GM21825 (cell line): Measurements from ENCODE around the gene UVSSA.
A peak's percentile ranks its signal among the peaks of the same experiment; 100 is the strongest.

Source experiments
- ATAC-seq: cut with Tn5 transposase; IDR thresholded peaks from one replicate; pipeline ENCODE4 v1.9.1; 2021; ENCODE audit warnings: mild to moderate bottlenecking, moderate library complexity; ENCODE audit not compliant: unreplicated experiment

UVSSA gene

GRCh38 chr4:1345903-1346780 is 866 bp upstream of the UVSSA start:
- peak; percentile 8 for ATAC-seq

GRCh38 chr4:1347410-1347864 is 429 bp downstream of the UVSSA start:
- peak; percentile 27 for ATAC-seq

- ATAC-seq: no peak
These were observed 1.1 kb downstream of the UVSSA start for GRCh38 chr4:1348014-1348513.

GRCh38 chr4:1348746-1349145 is 1.7 kb downstream of the UVSSA start:
- ATAC-seq: no peak

- no peak for ATAC-seq
These were observed 2.6 kb downstream of the UVSSA start for GRCh38 chr4:1349359-1350168.

GRCh38 chr4:1350169-1350520 is 3.1 kb downstream of the UVSSA start:
- no peak for ATAC-seq

GRCh38 chr4:1351854-1352566 is 5.0 kb downstream of the UVSSA start:
- no peak for ATAC-seq

- no peak for ATAC-seq
These were observed 5.5 kb downstream of the UVSSA start for GRCh38 chr4:1352567-1352900.

- ATAC-seq: no peak
These were observed 6.4 kb downstream of the UVSSA start for GRCh38 chr4:1353186-1354055.

GRCh38 chr4:1354136-1354982 is 7.4 kb downstream of the UVSSA start:
- ATAC-seq: no peak

GRCh38 chr4:1354983-1355275 is 7.9 kb downstream of the UVSSA start:
- ATAC-seq: no peak

GRCh38 chr4:1355378-1355777 is 8.4 kb downstream of the UVSSA start:
- no peak for ATAC-seq

- no peak for ATAC-seq
These were observed 9.4 kb downstream of the UVSSA start for GRCh38 chr4:1356181-1356998.

GRCh38 chr4:1357356-1358248 is 10.6 kb downstream of the UVSSA start:
- no peak for ATAC-seq

- no peak for ATAC-seq
These were observed 11.6 kb downstream of the UVSSA start for GRCh38 chr4:1358421-1359143.

- ATAC-seq: no peak
These were observed 12.1 kb downstream of the UVSSA start for GRCh38 chr4:1359144-1359501.

- ATAC-seq: no peak
These were observed 13.0 kb downstream of the UVSSA start for GRCh38 chr4:1359976-1360375.
